ENCODE measurements around the gene GPR63.

Gene GPR63

DNA sequence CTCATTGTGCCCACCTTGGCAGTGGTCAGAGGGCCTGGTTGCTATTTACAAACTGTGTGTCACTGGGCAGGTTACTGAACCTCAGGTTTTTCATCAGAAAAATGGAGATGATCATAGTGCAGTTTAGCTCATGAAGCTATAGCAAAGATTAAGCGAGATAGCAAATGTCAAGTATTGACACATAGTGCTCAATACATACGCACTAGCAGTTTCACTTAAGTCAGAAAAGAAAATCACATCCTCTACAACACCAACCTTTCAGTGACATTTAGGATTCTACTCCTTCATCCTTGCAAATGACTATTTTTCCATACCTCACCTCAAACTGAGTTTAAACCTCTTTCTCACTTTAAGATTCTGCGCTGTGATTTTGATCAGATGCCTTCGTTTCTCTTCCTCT, 16.2 kb downstream of the GPR63 start:
- DNase-seq, result no peak

DNA sequence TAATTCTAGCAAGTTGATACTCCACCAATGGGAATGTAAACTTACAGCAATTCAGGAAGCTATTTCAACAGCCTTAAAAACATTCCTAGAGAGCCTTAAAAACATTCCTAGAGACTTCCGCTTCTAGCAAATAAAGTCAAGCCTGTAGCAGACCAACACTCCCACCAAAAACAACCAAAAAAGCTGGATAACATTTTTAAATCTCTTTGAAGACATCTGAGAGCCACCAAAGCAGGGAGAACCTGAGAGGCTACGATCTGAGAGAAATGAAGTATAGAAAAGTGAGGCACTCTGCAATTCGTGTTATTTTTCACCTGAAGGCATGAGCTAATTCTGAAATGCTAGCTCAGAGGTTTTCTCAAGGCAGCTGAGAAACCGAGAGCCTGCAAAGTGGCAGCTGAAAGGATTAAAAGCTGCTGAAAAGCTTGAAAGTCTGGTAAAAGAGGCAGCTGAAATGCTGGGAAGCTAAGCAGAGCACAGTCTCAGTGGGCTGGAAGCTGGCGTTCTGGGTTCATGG, 20.9 kb downstream of the GPR63 start:
- DNase-seq, result no peak

DNA sequence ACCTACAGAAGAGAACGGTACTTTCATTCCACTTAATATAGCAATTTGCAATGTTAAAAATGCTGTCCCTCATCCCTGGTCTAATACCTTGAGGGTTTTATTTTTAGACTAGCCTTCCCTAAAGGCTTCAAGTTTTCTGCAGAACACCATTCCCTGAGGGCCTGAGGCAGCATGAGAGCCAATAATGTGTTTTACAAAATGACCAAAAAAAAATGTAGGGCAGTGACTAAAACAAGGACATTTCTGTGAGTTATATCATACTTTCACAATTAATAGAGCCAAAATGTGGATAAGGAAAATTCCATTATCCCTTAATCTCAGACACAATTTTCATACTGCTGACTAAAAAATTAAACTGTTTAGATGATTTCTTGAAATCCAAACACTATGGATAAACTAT, 22.7 kb downstream of the GPR63 start:
- no peak for DNase-seq

DNA sequence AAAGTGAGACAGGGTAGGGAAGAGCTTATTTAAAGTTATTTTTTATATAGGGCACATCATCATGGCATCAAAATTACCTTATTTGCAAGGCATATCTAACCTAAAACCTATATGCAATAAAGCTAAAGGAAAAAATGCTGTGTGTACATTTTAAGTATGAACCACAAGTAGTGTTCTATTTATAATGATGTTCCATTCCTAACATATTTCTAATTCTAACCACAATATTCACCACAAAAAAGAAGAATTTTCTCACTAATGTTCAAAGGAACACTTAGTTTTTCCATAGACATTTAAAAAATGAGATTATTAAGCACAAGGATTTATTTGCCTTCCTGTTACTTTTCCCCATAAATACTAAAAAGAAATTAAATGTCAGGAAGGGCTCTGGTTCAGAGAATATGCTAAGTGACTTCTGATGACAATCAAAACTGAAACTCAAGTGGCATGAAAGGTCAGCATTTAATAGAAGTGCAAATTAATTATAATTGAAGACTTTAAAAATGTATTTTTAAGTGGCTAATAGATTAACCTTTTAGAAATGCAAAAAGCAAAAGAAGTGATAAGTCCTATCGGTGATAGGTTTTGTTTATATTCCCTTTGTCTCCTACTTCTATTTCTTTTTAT, 25.1 kb downstream of the GPR63 start:
- no peak for DNase-seq

DNA sequence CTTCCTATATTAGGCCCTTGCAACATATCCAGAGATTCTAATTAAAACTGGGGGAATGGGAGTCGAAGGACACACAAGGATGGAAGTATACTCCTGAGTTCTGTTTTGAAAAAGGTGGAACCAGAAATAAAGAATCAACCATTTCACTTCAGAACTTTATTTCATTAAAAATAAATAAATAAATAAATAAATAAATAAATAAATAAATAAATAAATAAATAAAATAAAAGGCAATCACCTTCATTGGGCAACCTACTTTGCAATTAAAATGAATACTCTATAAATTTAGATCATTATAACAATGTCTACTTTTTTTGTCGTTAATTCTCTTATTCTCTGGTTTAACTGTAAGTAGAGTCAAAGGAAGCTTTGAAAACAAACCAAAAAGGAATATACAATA, 25.6 kb downstream of the GPR63 start:
- no peak for DNase-seq

DNA sequence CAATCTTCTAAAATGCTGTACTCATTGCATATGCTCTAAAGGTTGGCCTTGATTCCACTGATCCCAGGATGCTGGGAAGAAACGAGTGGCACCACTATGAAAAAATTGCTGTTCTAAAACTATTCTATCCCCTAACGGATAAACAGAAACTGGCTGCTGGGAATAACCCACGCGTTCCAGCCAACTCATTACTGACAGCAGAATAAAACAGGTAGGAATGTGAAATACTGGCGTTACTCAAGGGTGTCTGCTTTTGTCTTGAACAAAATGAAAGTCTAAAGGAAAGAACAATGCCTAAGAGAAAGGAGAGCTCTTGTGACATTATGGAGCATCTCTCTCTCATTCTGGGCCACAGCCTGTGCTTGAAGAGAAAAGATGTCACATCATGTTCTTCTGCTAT, 26.1 kb downstream of the GPR63 start:
- DNase-seq, result no peak

DNA sequence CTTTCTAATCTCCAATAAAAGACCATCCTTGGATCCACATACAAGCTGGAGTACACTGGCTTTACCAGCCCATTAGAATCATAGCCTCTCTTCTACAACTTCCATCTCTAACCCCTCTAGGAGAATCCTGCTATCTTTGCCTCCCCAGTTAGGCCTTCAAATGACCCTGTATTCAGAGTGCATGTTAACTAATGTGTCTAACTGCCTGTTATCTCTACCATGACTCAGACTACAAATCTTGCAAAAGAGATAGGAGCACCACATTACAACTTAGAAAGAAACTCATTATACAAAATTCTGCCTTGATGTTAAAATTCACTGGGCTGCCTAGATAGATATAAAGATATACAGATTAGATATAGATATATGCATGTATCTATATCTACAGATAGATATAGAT, 28.2 kb downstream of the GPR63 start:
- no peak for DNase-seq

DNA sequence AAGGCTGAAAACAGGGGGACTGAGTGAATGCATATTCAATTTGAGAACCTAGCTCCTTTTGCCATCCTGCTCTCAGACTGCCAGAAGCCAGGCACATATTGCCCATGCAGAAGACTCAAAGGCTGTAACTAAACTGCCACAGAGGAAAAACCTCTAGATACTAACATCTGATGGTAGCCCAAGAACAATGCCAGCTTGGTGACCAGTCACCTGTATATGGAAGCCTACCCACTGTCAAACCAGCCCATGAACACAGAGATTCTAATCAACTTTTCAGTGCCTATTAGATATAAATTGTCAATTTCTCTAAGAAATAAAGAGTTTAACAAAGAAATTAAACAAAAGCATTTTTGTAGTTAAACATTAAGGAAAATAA, 34.2 kb downstream of the GPR63 start:
- DNase-seq, result no peak

DNA sequence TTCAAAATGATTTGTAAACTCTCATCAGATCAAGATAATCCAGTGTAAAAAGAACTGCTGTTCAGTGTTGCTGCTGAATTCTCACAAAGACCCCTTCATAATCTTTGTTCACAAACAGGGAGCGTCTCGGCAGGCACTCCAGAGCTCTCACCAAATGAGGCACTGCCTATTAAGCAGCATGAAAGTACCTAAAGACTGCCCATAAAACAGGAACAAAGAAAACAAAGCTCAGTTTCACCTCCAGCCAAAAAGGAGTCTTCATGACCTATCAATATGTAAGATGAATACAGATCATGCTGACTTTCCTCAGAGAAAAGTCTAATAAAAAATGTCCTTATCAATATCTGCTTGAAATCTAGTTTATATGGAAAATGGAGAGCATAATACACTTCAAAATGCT, 41.8 kb downstream of the GPR63 start:
- no peak for DNase-seq

DNA sequence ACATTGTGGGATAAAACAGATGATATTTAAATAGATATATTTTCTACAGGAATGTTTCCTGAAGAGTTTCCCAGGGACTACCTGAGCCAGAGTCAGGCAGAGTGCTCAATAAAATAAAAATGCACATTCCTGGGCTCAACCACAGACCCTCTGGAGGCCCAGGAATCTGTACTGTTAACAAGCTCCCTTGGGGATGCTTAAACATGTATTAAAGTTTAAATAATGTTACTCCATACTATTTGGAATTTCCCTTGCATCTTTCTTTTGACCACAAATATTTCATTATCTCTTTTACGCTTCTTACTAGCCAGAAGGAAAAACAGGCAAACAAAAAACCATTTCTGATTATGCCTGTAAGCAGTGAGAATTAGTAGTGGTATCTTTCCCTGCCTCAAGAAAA, 42.3 kb downstream of the GPR63 start:
- DNase-seq, result no peak

DNA sequence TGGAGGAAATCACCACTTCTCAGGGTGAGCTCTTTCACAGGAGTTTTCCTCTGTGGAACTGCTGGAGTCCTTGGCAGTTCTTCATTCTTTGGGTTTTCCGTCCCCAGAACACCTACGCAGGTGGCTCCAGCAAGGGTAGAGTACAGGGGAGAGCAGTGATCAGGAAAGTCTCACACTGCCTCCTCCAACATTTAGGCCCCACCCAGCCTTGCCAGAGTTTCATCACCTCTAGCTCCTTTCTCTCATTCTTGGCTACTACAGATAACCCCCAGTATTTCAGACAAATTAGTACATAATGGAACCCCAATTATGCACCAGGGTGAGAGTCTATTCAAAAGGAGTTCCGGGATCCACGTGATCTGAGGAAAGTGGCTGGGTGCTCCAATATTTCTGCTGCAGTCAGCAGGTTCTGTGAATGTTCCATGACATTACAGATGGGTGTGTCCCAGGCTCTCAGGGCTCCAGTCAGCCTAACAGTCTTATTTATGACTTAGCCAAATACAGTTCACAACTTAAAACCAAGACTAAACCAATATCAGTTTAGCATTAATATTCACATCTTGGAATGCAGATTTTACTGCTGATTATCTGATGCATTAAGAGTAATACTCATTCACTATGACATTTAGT, 44.6 kb downstream of the GPR63 start:
- no peak for DNase-seq

DNA sequence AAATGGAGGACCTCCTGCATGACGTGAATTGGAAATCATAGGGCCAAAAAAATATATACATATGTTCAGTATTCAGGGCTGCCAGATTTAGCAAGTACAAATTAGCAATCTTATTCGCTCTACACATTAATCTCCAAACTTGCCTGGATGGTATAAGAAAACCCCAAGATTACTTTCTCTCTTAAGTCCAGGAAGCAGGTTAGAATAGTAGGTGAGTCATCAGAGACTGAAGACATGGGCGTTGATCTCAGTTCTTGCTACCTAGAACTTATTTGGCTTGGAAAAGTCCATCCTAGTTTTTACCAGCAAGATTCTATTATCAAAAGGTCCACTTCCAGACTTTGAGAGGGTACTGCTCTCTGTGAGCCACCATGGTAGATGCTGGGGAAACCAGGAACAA, 47.4 kb downstream of the GPR63 start:
- no peak for DNase-seq

DNA sequence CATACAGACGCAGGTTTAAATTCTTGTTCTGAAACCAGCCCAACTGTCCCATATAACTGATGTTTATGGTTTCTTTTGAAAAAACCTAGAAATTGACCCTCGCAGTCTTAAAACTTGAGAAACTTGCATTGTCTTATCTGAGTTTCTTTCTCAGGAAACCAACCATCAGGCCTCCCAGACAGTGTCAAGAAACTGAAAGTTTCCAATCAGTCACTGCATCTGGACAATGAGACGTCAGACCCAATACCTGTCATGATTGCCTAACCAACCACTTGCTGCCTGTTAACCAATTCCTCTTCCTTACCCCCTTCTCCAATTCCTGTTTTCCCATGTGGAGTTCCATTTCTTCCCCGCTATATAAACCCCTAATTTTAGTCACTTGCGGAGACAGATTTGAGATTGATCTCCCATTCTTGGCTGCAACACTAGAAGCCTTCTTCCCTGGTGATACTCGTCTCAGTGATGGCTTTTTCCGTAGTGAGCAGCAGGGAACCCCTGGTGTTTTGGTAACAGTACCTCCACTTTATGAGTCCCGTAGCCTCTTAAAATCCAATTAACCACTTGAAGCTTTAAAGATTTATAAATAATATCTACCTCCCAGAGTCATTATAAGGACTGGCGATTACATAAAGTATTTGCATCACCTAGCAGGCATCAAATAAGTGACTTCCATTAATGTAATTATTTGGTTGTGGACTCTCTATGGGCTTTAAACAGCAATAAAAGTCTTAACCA, 49.3 kb downstream of the GPR63 start:
- no peak for DNase-seq

DNA sequence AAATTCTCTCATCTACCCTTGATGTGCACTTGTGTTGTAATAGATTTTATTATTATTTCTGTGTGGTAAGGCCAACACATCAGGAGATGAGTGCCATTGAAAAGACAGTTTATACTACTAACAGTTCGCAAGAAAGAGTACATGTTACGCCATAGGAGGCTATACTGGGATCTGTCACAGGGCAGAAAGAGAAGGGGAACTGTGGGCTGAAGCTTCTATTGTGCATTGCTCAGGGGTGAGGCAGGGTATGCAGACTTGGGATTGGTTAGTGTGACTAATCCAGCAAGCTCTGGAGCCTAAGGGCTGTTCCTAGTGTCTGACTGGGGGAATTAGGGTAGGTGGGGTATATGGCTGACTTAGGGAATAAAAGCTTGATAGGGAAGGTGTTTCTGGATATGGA, 50.9 kb downstream of the GPR63 start:
- no peak for DNase-seq

DNA sequence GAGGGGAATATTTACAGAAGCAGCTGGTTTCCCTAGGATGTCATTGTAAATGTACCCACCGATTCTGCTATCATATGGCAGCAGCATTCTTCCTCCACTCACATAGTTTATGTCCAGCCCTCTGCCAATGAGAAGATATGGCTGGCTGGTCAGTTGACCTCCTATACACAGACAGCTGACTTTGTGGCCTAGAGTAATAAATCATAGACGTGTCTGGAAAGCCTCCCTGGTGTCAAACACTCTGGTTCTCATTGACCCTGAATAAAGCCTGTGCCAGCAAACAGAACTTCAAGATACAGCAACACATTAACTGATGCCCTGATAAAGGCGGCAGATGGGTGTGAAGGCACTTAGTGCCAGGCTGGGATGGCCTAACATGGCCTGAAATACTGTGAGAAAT, 52.6 kb downstream of the GPR63 start:
- DNase-seq, result no peak

DNA sequence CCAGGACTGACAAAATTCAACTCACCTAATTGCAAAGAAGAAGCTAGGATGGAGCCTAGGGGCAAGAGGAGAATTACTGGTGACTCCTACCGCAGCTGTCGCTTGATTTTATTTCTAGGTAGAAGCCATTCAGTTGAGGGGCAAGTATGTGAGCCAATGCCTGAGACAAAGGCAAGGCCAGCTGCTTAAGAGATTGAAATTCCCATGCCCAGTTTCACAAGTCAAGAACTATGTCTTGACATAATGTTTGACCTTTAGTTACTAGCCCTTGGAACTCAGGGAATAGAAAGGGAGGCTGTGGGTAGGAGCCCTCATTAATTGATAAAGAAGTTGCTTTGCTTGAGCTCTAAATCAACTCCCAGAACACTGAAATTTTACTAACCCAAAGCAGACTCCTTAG, 54.0 kb downstream of the GPR63 start:
- DNase-seq, result no peak

DNA sequence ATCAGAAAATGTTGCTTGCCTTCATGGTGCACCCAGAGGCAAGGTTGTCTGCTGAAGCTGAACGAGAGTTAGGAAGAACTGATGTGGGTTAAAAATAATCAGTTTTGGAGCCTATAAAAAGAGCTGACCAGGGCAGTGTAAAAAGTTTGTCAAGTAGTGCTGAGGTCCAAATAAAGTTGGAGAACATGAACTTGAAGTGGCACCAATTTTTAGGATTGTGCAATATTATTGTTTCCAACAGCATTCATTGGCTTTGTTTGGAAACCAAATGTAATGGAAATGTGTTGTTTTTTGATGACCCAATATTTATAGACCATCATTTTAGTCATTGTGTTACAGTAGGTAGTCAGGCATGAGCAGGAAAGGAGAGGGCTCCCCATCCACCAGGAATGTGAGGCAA, 55.7 kb downstream of the GPR63 start:
- no peak for DNase-seq

DNA sequence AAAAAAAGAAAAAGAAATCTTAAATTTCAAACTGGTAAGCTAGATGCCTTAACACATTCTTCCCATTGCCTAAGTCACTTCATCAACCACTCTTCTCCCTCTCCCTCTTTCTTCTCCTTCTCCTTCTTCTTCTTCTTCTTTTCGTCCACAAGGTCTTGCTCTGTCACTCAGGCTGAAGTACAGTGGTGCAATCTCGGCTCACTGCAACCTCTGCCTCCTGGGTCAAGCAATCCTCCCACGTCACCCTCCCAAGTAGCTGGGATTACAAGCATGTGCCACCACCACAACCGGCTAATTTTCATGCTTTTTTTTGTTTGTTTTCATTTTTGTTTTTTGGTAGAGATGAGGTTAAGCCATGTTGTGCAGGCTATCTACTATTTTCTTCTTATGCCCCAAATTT, 60.2 kb downstream of the GPR63 start:
- DNase-seq, result no peak

DNA sequence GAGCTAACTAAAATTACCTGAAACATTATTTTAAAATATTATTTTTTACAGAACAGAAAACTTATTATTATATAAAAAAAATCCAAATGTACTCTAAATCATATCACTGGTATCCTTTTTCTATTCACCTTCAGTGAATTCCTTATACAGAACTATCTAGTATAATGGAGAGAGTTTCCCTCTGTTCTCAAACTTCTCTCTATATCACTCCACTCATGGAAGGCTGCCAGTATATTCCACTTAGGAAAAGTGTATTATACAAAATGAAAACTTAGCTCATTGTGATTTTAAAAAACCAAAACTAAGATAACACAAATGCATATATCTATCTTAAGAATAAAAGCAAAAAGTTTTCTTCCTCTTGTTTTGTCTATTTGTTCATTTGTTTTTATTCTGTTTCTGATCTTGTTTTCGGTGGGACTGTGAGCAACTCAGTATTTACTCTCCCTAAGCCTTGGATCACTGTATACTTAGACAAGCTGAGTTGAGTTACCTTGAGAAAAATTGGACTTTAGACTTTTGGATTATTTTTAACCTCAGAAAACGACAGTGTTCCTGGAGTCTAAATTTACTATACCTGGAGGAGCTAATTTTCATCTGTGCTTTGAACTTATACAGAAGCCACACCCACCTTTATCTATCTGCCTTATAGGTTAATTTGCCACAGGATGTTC, 61.4 kb downstream of the GPR63 start:
- no peak for DNase-seq

DNA sequence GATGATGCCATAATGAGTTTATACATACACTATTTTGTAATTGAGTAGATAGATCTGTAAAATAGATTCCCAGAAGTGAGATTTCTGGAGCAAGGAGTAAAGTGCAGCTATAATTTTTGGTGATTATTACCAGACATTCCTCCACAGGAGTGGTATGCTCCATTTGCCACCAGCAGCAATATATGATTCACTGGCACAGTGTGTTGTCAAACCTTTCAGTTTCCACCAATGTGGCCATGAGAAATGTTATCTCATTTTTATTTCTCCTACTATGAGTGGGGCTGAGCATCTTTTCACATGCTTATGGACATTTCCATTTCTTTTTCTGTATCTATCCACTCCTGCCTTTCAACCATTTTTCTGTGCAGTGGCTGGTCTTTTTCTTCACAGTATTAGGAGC, 70.5 kb downstream of the GPR63 start:
- DNase-seq, result no peak

DNA sequence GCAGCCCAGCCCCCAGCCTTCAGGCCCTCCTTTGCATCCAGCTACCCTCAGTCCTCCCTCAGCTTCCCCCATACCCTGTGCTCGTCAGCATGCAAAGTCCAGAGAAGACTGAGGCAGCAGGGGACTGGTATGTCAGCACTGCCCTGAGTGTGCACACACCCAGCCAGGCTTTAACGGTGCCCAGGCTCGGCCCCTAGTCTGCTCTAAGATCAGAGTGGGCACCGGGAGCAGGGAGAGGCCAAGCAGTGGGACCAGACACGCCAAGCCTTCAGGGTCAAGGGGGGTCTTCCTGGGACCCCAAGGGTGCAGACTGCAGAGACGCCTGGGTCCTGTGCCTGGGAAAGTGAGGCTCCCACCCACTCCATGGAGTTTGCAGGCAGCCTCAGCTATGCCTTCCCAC, 74.7 kb downstream of the GPR63 start:
- DNase-seq, result no peak

DNA sequence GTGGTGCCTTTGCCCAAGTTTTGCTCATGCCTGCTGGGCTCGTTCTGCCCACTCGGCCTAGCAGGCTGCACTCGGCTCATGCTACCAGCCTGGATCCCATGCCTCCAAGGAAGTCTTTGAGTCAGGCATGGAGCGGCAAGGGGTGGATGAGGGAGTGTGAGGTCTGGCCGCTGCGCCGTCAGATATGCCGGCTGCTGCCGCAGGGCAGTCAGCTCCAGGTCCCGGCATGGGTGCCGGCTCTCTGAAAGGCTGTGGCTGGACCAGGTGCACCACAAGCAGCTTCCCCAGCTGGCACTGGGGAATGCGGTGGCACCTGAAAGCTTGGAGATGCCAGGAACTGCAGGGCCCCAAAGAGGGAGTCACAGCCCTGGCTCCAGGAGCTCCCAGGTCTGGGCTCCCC, 75.5 kb downstream of the GPR63 start:
- DNase-seq, result no peak

DNA sequence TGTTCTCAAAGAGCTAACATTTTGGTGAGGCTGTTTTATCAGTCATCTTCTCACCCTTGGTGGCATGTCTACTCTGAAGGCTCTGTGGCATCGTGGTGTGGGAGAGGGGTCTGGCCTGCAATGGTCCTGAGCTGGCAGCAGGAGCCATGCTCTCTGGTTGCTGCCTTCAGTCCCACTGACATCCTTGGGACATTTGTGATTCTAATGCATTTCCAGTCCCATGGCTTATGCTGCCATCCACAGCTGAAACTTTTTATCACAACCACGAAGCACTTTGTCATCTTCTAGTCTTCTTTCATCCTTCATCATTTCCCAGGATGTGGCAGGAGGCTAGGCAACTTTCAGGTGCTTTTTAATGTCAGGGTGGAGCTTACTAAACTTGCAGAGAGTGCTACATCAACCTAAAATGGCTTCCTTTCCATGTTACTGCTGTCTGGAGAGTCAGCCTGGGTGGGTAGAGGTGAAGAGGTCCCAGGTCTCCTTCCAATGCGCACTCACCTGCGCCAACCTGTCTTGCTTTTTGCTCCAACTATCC, 77.1 kb downstream of the GPR63 start:
- DNase-seq, result no peak

DNA sequence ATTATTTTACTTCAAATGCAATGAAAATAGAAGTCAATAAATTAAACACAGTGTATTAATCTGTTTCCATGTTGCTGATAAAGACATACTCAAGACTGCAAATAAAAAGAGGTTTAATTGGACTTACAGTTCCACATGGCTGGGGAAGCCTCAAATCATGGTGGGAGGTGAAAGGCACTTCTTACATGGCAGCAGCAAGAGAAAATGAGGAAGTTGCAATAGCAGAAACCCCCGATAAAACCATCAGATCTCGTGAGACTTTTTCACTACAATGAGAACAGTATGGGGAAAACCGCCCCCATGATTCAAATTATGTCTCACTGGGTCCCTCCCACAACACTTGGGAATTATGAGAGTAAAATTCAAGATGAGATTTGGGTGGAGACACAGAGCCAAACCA, 82.2 kb downstream of the GPR63 start:
- DNase-seq, result no peak
